SKM-1 (cell line): ENCODE results near the gene MYPN.
"Not testable (repeated sequence)": the region's sequence is repeated elsewhere in the genome, so short reads cannot be mapped to it uniquely, and the experiment has no call there.

ENCODE experiments used
- DNase-seq: peaks from one replicate; lab custom pipeline; 2025; ENCODE audit not compliant: unreplicated experiment; lab: John Stamatoyannopoulos, UW

The MYPN gene

GRCh38 chr10:68132391-68132790 lies 23.1 kb downstream of the MYPN start:
- DNase-seq = no peak

- no peak for DNase-seq
These were observed 24.2 kb downstream of the MYPN start for GRCh38 chr10:68133523-68133922.

GRCh38 chr10:68135362-68135761 lies 26.1 kb downstream of the MYPN start:
- DNase-seq = no peak

DNA sequence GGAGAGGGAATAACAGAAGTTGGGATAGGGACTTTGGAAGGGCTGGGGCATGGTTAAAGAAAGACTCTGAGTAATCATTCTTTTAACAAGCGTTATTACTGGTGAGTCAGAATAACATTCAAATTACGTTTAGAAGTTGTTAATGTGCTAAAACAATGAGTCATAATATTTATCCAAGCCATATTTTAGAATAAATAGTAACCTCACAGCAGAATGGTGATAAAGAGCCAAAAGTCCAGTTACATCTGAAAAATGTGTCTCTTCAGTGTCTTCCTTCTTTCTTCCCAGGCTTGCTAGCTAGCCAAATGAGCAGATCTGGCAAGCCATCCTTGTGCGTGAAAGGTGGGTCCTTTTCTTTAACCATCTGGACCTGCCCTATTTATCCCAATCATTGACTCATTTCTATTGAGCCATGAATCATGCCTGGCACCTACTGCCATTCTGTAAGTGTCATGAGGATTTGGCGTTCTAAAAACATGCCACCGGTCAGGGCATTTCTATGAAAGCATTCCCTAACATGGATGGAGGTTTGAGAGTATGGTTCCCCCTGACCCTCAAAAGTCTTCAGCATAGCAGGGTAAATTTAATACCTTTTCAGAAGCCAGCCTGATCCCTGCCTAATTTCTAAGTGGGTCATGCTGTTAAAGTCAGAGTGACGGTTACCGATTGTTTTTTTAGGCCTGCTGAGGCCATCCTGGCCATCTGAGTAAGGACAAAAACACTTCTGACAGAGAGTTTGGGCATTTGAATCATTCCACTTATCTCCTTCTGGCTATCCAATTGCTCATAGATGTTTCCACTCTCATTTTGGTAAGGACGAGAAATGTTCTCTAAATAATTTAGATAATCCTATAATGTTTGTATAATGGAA lies 26.9 kb downstream of the MYPN start:
- no peak for DNase-seq

GRCh38 chr10:68137171-68137570 lies 27.9 kb downstream of the MYPN start:
- DNase-seq = no peak

DNA sequence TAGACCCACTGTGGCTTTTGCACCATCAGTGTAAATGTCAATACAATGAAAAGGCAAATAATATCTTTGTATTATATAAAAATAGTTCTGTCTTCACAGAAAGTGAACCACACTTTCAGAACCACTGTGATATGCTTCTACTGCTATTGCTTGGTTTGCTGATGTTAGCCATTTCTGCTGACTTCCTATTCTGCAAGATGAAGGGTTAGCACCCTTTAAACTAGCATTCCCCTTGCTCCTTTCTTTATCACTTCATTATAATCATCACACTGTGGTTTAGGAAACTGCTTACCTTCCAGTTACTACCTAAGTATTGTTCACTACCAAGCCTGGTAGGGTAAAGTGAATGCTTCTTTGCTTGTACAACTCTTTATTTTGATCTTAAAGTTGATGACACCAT lies 29.2 kb downstream of the MYPN start:
- DNase-seq = no peak

- DNase-seq = no peak
These were observed 30.4 kb downstream of the MYPN start for GRCh38 chr10:68139448-68140272.

DNA sequence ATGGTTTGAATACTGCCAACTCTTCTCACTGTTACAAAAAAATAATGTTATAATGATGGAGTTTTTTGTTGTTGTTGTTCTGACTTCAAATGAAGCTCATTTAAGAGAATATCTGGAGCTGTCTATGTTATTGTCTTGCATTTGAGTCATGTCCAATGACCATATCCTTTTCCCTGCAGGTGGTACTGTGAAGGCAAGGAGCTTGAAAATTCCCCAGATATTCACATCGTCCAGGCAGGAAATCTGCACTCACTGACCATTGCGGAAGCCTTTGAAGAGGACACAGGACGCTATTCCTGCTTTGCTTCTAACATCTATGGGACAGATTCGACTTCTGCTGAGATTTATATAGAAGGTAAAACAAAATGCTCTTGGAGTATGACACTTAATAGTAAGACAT lies 33.5 kb downstream of the MYPN start:
- no peak for DNase-seq

DNA sequence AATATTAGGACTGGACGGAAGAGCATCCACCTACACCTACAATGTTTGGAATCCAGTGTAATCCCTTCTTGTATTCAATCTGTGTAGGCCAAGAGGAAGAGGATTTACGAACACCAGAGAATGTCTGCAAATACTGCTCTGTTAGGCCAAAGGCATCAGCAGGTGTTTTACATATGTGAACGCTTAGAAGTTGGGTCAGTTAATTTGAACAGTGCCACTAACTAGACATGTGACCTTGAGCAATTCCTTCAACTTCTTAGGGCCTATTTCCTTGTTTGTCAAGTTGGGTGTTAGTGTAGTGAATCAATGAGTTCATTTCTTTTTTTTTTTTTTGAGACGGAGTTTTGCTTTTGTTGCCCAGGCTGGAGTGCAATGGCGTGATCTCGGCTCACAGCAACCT lies 35.4 kb downstream of the MYPN start:
- no peak for DNase-seq

DNA sequence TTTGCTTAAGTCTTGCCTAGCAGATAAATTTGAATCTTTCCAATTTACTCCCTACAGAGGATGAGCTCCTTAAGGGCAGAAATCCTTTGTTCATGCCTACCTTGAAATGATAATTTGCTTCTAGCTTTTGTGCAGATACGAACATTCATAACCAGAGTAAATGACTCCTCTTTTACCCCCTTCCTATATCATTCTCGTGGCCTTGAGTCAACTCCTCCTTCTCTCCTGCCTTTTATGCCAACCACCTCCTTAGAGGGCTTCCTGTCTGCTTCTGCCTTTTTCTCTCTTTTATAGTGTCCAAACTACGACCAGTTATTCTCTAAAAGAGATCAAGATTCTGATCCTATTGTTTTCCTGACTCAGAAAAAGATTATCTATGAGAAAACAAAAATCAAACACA lies 36.4 kb downstream of the MYPN start:
- no peak for DNase-seq

- DNase-seq = no peak
These were observed 36.8 kb downstream of the MYPN start for GRCh38 chr10:68146133-68146532.

DNA sequence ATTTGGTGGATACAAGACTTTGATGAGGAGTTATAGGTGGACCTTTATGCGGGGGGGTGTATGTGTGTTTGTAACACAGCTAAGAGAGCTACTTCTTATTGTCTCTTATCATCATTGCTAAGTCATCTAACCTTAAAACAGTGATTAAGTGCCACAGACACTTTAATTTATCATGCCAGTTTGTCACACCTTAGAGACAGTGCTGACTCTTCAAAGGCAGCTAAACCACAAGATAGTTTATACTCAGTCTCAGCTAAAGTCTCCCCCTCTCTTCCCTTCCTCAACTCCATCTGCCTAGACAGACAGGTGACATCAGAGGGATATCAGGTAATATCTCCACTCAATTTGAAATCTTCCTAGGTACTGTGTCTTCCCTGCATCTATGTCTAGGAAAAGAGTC lies 42.2 kb downstream of the MYPN start:
- DNase-seq = no peak

DNA sequence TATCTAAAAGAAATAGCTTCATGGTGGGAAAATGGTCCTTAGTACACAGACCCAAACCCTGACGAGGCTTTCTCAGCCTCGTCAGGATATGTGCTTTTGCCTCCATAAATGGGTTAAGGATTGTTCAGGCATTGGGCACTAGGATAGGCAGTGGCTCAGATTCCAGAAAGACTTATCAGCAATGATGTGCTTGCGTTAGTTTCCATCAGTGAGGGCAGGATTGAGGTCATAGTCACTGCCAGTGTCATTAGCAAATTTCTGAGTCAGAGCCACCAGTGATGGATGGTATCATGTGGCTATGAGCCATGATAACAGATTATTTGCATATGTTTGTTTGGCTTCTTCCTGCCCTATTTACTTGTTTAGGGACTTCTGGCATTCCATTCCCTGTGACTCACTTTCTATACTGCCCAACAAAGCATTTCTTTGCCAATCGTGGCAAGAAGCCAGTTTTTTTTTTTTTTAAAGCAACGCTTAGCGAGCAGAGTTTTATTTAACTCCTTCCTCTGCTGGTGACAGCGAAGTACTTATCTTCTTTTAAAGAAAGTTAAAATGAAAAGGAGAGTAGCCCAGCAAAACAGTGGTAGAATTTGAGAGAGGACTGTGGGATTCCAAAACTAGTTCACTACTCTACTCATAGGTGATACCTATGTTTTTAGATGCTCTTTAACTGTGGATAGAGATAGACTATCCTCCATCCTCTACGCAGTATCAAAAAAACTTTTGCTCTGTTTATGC lies 44.4 kb downstream of the MYPN start:
- no peak for DNase-seq

DNA sequence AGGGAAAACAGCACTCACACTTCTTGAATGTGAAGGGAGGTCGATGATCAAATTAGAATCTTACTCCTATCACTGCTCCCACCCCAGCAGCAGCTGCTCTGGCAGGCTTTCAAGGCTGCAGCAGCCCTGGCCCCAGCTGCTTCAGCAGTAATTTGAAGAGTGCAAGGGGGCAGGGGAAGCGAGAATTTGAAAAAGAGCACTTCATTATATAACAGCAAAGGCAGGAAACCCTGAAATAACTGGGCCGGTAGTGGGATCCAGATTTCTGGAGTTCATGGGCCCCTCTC lies 44.9 kb downstream of the MYPN start:
- no peak for DNase-seq

- DNase-seq = no peak
These were observed 46.4 kb downstream of the MYPN start for GRCh38 chr10:68155615-68156210.

DNA sequence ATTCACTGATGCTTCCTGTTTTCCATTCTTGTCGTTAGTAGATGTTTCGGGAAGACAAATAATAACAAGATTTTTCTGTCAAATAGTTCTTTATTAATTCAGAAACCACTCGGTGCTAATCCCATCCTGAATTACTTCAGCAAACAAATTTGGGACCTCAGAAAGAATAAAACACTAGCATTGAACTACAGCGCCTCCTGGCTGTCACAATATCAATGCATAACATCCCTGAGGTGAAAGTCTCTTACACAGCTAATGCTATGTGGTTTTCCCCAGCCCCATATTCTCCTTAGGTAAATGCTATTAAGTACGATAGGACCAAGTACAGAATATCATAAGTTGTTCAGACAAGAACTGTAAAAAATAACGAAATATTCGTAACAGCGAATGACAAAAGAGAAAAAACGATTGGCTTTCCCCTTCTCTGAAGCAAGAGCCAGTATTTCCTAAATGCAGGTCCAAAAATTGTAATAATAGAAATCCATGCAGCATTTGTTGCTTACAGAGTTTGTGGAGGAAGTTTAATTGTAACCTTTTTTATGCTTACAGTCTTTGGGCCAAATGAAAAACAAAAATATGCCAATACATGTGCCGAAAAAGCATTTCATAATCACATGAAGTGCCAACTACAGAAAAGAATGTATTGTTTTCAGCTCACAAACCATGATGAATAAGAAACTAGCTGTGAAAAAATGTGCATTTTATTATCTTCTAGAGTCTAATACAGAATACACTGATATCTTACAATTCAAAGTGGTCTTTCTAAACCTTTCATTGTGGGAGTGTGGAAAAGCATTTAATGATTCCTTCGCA lies 47.3 kb downstream of the MYPN start:
- peak; percentile 42 for DNase-seq

DNA sequence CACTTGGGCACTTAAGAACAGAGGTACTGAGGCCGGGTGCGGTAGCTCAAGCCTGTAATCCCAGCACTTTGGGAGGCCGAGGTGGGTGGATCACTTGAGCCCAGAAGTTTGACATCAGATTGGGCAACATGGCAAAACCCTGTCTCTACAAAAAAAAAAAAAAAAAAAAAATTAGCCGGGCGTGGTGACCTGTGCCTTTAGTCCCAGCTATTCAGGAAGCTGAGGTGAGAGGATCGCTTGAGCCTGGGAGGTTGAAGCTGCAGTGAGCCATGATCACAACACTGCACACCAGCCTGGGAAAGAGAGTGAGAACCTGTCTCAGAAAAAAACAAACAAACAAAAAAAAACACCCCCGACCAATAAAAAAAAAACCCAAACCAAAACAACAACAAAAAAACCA lies 48.2 kb downstream of the MYPN start:
- not testable (repeated sequence) for DNase-seq

DNA sequence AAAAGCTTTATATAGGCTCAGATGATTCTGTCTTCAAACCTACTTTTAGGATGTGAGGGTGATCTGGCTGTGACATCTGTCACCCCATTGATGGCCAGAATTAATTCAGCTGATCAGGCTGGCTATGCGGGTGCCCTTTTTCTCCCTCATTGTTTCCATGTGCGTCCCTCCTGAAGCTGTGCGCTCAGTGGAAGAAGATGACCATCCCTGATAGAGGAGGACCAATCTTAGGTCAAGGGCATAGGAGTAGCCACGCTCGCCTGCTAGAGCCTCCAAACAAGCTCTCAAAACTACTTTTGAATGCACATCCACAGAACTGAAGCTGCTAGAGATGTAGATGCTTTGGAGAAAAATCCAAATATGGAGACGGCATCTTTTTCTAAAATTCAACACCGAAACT lies 48.7 kb downstream of the MYPN start:
- DNase-seq = no peak

GRCh38 chr10:68163735-68164134 lies 54.4 kb downstream of the MYPN start:
- DNase-seq = no peak

DNA sequence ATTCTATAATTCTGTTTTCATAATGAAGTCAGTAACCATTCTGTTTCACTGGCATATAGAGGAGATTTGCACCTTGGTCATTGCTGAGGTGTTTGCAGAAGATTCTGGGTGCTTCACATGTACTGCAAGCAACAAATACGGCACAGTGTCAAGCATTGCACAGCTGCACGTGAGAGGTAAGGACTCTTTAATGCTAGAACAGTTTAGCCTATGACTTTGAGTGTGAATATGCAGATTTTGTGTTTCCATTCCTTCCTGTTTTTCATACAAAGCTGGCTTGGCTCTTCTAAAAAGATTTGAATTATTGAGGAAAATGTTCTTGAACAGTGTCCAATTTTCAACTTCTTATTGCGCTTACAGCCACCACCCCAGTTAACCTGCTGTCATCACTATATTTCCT lies 56.4 kb downstream of the MYPN start:
- no peak for DNase-seq
